ENCODE data around the gene PABPN1L. TPM values are rescaled to one million over a fixed set of nuclear protein-coding genes. Genes with fewer than 3 reads are reported as not detected.
A peak's percentile ranks its signal among the peaks of the same experiment; 100 is the strongest.

Gene PABPN1L
- polyA plus RNA-seq, 2 of the 4 experiments (the other 2 are of a cell fraction): not detected

GRCh38 chr16:88906020-88906419 is 39.6 kb upstream of the PABPN1L start:
- POLR2A ChIA-PET: no interaction called here
- ATAC-seq (peak in 1 of 2 experiments; percentile 8; a peak in 3 of 6 replicates), FAIRE-seq (no peak)

GRCh38 chr16:88905563-88905962 is 39.1 kb upstream of the PABPN1L start:
- TF ChIP-seq HOXB13 (CRISPR knock-in tag; IDR thresholded peaks at IDR 0.05; ENCODE audit: low read depth) (no peak), BHLHE40 (IDR thresholded peaks at IDR 0.05; ENCODE audit: low read depth, low read length) (no peak)
- ATAC-seq (peak; percentile 7 to 57; a peak in 3 of 6 replicates), DNase-seq (ENCODE audit: low read depth in 1 of 2, low spot score in 1 of 2) (peak; percentile 32 to 42), FAIRE-seq (no peak)
- ChIA-PET POLR2A (no interaction called here), CTCF (no interaction called here)
- Histone ChIP-seq H3K4me3 (no peak overlapping the region), H3K9me3 (no peaks in the 10 kb centered on the region), H3K4me1 (peaks cover 5% of the 10 kb centered on the region; the same call in 1 of the 3 replicates), H3K4me2 (no peak overlapping the region), H3K27ac (peak overlapping the region in 1 of 2 experiments; percentile 59; a peak in 1 of 6 replicates)
- 22% methylated on average over 4 of the region's 13 CpGs for WGBS (ENCODE audit: missing lambda C conversion rate)

More at GRCh38 chr16:88906020-88906419, 39.6 kb upstream of the PABPN1L start:
- no peak for TF ChIP-seq HMGXB4 (CRISPR knock-in tag; IDR thresholded peaks at IDR 0.05; ENCODE audit: borderline replicate concordance)
- TF ChIP-seq RCOR1 (IDR thresholded peaks at IDR 0.05; ENCODE audit: low read depth, low read length): no peak
- no peak for TF ChIP-seq POLR2A (IDR thresholded peaks at IDR 0.05; ENCODE audit: low read length)
- no peak for TF ChIP-seq MYC (IDR thresholded peaks at IDR 0.05; ENCODE audit: borderline replicate concordance, low read length)
- TF ChIP-seq RNF2 (IDR thresholded peaks at IDR 0.05; ENCODE audit: borderline replicate concordance, low read depth): no peak
- TF ChIP-seq, protein P1, sequence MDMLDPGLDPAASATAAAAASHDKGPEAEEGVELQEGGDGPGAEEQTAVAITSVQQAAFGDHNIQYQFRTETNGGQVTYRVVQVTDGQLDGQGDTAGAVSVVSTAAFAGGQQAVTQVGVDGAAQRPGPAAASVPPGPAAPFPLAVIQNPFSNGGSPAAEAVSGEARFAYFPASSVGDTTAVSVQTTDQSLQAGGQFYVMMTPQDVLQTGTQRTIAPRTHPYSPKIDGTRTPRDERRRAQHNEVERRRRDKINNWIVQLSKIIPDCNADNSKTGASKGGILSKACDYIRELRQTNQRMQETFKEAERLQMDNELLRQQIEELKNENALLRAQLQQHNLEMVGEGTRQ (IDR thresholded peaks at IDR 0.05): no peak
- TF ChIP-seq SMC3 (IDR thresholded peaks at IDR 0.05): no peak
- TF ChIP-seq CBX2 (IDR thresholded peaks at IDR 0.05; ENCODE audit: borderline replicate concordance, low read depth): no peak
- TF ChIP-seq ZC3H11A (IDR thresholded peaks at IDR 0.05): no peak
- TF ChIP-seq ZFP36 (IDR thresholded peaks at IDR 0.05; ENCODE audit: borderline replicate concordance, partially characterized antibody): no peak
- TF ChIP-seq JUN (IDR thresholded peaks at IDR 0.05): no peak
- TF ChIP-seq CBX8 (IDR thresholded peaks at IDR 0.05): no peak
- no peak for TF ChIP-seq MAX (IDR thresholded peaks at IDR 0.05)
- TF ChIP-seq ZSCAN20 (CRISPR knock-in tag; IDR thresholded peaks at IDR 0.05): no peak
- TF ChIP-seq EHMT2 (IDR thresholded peaks at IDR 0.05; ENCODE audit: low read depth): no peak
- no peak for TF ChIP-seq KDM1A (IDR thresholded peaks at IDR 0.05; ENCODE audit: low read depth)
- no peak for TF ChIP-seq ZNF302 (CRISPR knock-in tag; IDR thresholded peaks at IDR 0.05)
- H3K9me3 ChIP-seq: no peaks in the 10 kb centered on the region
- no peak overlapping the region for H3K4me3 ChIP-seq
- DNase-seq (ENCODE audit: low read depth in 1 of 2, low spot score in 1 of 2): no peak
- H3K4me1 ChIP-seq: peaks cover 5% of the 10 kb centered on the region; the same call in 1 of the 3 replicates
- CTCF ChIA-PET: interaction anchor here (0.6 kb wide), 1 partner anchor 9 kb away, joined by 5 read pairs; no protein-coding TSS in a partner anchor
- 82% methylated on average over 15 of the region's 16 CpGs for WGBS (ENCODE audit: missing lambda C conversion rate)
- H3K27ac ChIP-seq: no peak overlapping the region
- no peak overlapping the region for H3K4me2 ChIP-seq

DNA sequence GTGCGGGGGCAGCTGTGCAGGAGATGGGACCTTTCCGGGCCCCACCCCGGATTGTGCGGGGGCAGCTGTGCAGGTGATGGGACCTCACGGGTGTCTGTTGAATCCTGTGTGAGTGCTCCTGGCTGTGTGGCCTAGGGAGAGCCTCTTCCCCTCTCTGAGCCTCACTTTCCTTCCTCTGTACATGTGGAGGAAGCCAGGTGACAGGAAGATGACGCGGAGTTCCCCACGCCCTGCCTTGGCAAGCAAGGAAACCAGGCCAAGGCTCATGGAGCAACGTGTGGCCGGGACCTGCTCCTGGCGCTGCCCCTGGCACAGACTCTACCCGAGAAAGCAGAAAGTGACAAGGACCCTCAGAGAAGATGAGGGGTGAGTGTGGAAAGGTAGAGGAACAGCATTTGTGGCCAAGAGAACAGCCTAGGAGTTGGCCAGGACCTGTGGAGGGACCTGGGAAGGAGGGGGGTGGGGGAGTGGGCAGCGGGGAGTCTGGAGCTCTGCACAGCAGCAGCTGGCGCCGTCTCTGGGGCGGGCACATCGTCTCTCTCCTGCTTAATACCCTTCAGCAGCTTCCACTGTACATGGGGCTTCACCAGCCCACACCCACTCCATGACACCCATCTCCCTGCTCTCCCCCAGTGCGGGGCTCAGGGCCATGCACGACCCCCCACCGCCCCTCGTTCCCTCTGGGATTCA is 38.4 kb upstream of the PABPN1L start:
- ATAC-seq (no peak; a peak in 1 of 6 replicates), FAIRE-seq (no peak), DNase-seq (ENCODE audit: low read depth in 1 of 2, low spot score in 1 of 2) (no peak)
- no peak for TF ChIP-seq RNF2 (IDR thresholded peaks at IDR 0.05; ENCODE audit: borderline replicate concordance, low read depth)
- no peak for TF ChIP-seq HEYL (CRISPR knock-in tag; IDR thresholded peaks at IDR 0.05)
- no peak for TF ChIP-seq CHD4 (IDR thresholded peaks at IDR 0.05; ENCODE audit: borderline replicate concordance)
- no peak for TF ChIP-seq CEBPB (IDR thresholded peaks at IDR 0.05)
- TF ChIP-seq BCL3 (IDR thresholded peaks at IDR 0.05): no peak
- TF ChIP-seq ESRRA (IDR thresholded peaks at IDR 0.05; ENCODE audit: borderline replicate concordance, low read length): no peak
- no peak for TF ChIP-seq ZSCAN20 (CRISPR knock-in tag; IDR thresholded peaks at IDR 0.05)
- no peak for TF ChIP-seq NPAS2 (CRISPR knock-in tag; IDR thresholded peaks at IDR 0.05; ENCODE audit: borderline replicate concordance)
- no peak for TF ChIP-seq TP53 (CRISPR knock-in tag; IDR thresholded peaks at IDR 0.05)
- Histone ChIP-seq H3K4me2 (no peak overlapping the region), H3K27ac (peak overlapping the region in 1 of 2 experiments; percentile 59; a peak in 1 of 6 replicates), H3K9me3 (no peaks in the 10 kb centered on the region), H3K4me1 (peaks cover 5% of the 10 kb centered on the region; the same call in 1 of the 3 replicates), H3K4me3 (no peak overlapping the region)
- CTCF ChIA-PET: no interaction called here
- POLR2A ChIA-PET: interaction anchor here (0.8 kb wide), 1 partner anchor 48 kb away, joined by 3 read pairs; the partner anchor contains the start of genes GALNS and TRAPPC2L
- 81% methylated on average over 16 of the region's 21 CpGs for WGBS (ENCODE audit: missing lambda C conversion rate)
